GM18907 (cell line): ENCODE data around the gene IQCE.

ENCODE experiments used
- ATAC-seq: cut with Tn5 transposase; IDR thresholded peaks from one replicate; pipeline ENCODE4 v1.9.1; 2021; ENCODE audit warnings: mild to moderate bottlenecking, moderate library complexity; ENCODE audit not compliant: unreplicated experiment

Gene IQCE

GRCh38 chr7:2631946-2632732 lies 73.4 kb downstream of the IQCE start, which contains the start of gene TTYH3:
Gene TTYH3 (plus strand): TSS chr7:2631986. CDS start chr7:2632156, 170 bp downstream.
- ATAC-seq: peak; percentile 37

GRCh38 chr7:2632733-2633537 lies 74.2 kb downstream of the IQCE start:
- peak; percentile 31 for ATAC-seq

DNA sequence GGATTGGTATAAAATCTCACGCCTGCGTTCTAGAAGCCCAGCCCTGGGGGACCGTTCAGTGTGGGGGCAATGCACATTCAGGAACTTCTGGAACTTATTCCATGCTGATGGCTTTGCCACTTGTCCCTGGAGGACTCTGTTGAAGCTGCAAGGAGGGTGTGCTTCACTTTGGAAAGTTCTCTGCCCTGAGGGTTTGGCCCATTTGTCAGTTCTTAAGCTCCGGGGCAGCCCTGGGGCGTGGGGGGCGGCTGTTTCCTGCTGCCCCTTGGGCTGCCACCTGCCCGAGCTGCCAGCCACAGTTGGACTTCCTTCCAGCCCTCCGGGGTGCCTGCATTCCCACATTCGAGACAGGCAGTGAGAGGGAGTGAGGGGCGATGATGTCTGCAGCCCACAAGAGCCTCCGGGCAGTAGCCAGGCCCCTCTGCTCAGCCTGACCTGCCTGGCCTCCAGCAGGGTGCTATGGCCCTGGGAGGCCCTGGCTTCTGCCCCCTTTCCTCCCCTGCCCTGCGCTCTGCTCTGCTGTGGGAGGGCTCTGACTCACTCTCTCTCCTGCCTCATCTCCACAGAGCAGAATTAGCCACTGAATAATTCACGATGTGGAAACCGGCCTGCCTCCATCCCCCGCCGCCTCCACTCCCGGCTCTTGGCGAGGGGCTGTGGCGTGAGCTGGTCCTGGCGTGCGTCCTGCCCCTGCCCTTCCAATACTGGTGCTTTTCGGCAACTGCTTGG lies 74.9 kb downstream of the IQCE start:
- no peak for ATAC-seq

DNA sequence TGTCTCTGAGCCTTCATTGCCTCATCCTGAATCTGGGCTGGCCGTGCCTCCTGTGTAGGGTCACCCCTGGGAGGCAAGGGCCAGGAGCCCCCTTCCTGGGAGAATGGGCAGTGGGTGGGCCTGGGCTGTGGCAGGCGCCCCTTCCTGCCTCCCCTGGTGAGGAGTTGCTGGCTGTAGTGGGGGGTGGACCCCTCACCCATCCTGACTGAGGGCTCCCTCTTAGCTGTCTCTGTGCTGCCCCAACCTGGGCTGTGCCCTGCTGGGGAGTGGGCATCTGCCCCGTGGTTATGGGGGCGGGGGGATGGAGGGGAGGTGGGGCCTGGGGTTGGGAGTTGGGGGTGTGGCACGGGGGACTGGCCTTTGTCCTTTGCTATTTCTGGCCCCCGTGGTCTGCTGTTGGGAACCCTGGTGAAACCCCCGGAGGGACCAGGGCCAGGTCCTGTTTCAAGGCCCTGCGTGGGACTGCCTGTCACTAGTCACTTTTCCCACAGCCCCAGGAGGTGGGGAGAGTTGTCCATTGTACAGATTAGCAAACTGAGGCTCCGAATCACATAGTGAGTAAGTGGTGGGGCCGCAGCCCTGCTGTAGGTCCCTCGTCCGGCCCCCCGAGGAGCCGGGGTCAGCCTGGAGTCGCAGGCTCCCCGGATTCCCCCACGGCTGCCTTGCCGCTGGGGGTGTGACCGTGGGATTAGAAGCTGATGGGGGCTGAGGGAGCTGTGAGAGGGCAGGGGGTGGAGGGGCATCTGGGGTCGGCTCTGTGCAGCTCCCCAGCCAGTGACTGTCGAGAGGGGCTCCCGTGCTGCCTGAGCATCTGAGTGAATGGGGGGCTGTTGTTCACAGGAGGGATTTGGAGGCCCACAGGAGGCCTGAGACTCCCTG lies 75.7 kb downstream of the IQCE start:
- no peak for ATAC-seq

DNA sequence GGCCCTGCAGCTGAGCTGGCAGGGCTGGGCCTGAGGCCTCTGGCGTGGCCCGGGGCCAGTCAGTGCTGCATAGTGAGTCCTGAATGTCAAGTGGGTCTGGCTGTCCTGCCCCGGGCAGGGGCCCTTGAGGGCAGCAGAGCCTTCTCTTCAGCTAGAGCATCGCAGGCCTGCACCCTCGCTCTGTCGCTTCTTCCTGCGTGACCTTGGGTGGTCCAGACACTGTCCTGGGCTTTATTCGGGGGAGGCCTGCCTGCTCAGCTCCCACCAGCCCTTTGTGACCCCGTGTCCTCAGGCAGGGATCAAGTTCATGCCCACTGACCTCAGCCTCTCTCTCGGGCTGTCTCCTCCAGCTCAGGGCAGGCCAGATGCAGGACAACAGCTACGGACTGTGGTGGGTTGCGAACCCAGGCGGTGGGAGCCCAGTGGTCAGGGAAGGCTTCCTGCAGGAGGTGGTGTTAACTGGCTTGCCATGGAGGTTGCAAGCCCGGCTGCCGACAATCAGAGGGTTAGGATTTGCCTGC lies 76.4 kb downstream of the IQCE start:
- no peak for ATAC-seq

- ATAC-seq: no peak
Observed at GRCh38 chr7:2635810-2636701, 77.3 kb downstream of the IQCE start.

- no peak for ATAC-seq
Observed at GRCh38 chr7:2637066-2637471, 78.3 kb downstream of the IQCE start.

DNA sequence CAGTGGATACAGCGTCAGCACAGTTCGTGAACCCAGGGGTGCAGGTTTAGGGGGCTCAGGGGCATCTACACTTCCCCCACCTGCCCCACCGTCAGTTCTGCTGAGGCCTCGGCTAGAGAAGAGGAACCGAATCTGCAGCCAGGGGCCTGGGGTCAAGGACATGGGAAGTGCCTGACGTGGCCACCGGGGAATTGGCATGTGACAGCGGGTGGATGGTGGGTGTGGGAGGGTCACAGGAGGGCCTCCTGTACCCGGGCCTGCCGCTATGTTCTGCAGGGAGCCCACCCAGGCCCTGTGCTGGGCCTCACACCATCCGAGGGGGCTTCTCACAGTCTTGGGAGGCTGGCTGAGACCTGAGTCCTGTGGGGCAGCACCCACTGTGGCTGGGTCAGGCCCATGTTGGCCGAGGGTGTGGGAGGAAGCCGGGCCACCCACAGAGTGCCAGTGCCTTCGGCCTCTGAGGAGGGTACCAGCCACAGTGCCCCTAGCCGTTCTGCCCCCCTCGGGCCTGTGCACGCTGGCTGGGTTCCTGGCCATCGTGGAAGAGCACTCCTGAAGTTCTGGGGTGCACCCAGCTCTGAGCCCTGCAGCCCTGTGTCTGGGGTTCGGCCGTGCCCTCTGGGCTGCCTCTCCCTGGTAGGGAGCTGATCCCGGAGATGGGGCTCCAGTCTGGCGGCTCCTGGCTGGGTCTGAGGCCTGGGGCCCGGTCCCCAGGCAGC lies 78.9 kb downstream of the IQCE start:
- ATAC-seq: no peak

GRCh38 chr7:2638224-2638991 lies 79.6 kb downstream of the IQCE start:
- ATAC-seq: no peak

GRCh38 chr7:2639181-2639681 lies 80.5 kb downstream of the IQCE start:
- no peak for ATAC-seq

GRCh38 chr7:2639695-2640481 lies 81.1 kb downstream of the IQCE start:
- ATAC-seq: no peak

- no peak for ATAC-seq
Observed at GRCh38 chr7:2640482-2640830, 81.7 kb downstream of the IQCE start.

- ATAC-seq: no peak
Observed at GRCh38 chr7:2640846-2641316, 82.1 kb downstream of the IQCE start.

DNA sequence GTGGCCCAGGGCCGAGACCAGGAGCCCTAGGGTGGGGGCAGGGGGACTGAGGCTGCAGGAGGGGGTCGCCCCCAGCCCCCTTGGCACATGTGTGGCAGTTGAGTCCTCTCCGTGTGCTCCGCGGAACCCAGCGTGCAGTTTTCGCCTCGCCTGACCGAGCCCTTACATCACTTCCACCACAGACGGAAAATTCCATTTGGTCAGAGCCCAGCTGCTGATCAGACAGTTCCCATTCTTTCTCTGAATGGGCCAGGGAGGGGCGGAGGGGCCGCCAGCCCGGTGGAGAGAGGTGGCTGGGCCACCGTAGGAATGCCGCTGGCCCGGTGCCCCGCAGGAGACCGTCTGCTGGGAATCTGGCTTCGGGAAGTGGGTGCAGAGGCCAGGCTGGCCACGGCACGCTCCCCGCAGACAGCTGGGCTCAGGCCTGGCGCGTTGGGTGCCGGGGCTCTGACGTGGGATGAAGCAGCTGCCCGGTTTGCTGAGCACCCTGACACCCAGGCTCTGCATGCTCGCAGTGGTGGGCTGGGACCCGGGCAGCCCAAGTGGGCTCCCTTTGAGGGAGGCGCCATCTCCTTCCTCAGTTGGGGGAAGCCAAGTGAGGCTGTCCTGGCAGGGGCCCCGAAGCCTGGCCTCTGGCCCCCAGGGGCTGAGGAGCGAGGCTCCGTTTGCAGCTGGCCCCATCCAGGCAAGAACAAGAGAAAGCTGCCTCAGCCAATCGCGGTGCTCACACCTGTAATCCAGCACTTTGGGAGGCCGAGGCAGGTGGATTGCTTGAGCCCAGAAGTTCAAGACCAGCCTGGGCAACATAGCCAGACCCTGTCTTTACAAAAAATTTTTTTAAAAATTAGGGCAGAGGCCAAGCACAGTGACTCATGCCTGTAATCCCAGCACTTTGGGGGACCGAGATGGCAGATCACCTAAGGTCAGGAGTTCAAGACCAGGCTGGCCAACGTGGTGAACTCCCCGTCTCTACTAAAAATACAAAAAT lies 82.9 kb downstream of the IQCE start:
- peak; percentile 50 for ATAC-seq

DNA sequence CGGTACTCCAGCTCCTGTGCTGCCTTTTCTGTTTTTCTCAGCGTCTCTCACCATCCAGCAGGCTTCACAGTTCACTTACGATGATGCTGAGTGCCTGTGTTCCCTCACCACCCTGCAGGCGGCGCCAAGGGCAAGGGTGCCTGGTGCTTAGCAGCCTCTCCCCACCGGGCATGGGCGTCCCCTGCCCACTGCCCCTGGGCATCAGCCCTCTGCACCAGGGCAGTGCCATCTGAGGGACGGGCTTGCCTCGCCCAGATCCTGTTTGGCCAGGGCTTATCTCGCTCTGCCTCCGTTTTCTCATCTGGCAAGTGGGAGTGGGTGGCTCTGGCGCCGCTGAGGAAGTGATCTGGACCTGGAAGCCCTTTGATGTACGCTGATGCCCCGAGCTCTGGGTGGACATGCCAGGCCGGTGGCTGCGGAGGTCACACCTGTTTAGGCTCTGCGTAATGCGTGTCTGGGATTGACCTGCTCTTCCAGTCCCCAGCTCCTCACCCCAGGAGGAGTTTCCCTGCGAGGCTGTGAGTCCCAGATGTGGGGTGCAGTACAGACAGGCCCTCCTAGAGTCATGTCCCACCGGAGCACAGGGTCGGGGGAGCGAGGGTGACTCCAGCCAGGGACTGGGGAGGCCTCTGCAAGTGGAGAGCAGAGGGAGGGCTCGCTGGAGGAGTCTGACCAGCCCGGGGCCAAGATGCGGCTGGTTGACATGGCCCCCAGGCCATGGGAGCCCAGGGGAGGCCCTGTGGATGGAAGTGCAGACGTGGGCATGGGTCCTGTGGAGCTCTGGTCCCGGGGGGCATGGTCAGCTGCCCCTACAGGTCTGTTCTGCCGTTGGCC lies 84.8 kb downstream of the IQCE start:
- no peak for ATAC-seq
